Uterus (tissue), 4 donors: ENCODE results near the gene KLK3. TPM values are rescaled to one million over a fixed set of nuclear protein-coding genes. Genes with fewer than 3 reads are reported as not detected.
"Not testable (repeated sequence)": the region's sequence is repeated elsewhere in the genome, so short reads cannot be mapped to it uniquely, and the experiment has no call there.

Experiments used
- DNase-seq, 2 donors: peaks; one replicate each; pipeline ENCODE4 v3.0.0-alpha.2; 2019 to 2020
- H3K27ac ChIP-seq, 2 donors: fragments of 200-600 bp; sonication (generic); 1 replicate in 1 of 2; 2 replicates in 1 of 2; pipeline ENCODE4 v1.5.1; 2016 to 2018
- H3K27me3 ChIP-seq, 2 donors: fragments of 200-600 bp; sonication (generic); one replicate each; pipeline ENCODE4 v1.5.1; 2018 to 2019; ENCODE audit warnings: control low read depth in 1 of 2
- H3K36me3 ChIP-seq, 2 donors: fragments of 200-600 bp; sonication (generic); one replicate each; pipeline ENCODE4 v1.5.1; 2019; ENCODE audit warnings: control low read depth in 1 of 2
- H3K4me1 ChIP-seq, 2 donors: fragments of 200-600 bp; sonication (generic); one replicate each; pipeline ENCODE4 v1.5.1; 2018 to 2019; ENCODE audit warnings: control low read depth in 1 of 2
- H3K4me3 ChIP-seq, 2 donors: fragments of 200-600 bp; sonication (generic); 1 replicate in 1 of 2; 2 replicates in 1 of 2; pipeline ENCODE4 v1.5.1; 2018 to 2019; ENCODE audit warnings: mild to moderate bottlenecking in 1 of 2
- H3K9me3 ChIP-seq, 2 donors: fragments of 200-600 bp; sonication (generic); one replicate each; pipeline ENCODE4 v1.5.1; 2019; ENCODE audit warnings: control low read depth in 1 of 2
- CTCF ChIP-seq, 4 experiments: fragments of 200-600 bp in 2 of 4; fragments of 450-650 bp in 2 of 4; sonication (generic) in 2 of 4; IDR thresholded peaks; one replicate each; pipeline ENCODE4 v1.5.1; 2016 to 2019; ENCODE audit warnings: antibody characterized with exemption in 4 of 4, mild to moderate bottlenecking in 2 of 4, moderate library complexity in 1 of 4
- POLR2A ChIP-seq, 2 donors: fragments of 450-650 bp; IDR thresholded peaks; one replicate each; pipeline ENCODE4 v1.6.1; 2016; ENCODE audit warnings: antibody characterized with exemption in 2 of 2, mild to moderate bottlenecking in 1 of 2, moderate library complexity in 1 of 2
- intact Hi-C: fragments of 100-400 bp; cut with DNase I; formaldehyde crosslinking; loops from one replicate; pipeline ENCODE4 v1.15.1; 2023; ENCODE audit warnings: low total_unique reads
- total RNA-seq, 4 donors: library from RNA; depleted of rRNA in 3 of 4; stranded (reverse); fragments of >200 nt in 3 of 4; gene quantifications; one replicate each; pipeline versions ENCODE4 v1.1.0 to v1.2.4, GENCODE V29; 2014 to 2023
- donor health status: DM: yes; HTN: yes; CAD: no.

The KLK3 gene
- total RNA-seq, 4 donors from 2014 or later, result 1.4 TPM; not detected in 3

- Histone ChIP-seq H3K27ac (no peak overlapping the region), H3K9me3 (no peaks in the 10 kb centered on the region), H3K27me3 (no peaks in the 10 kb centered on the region), H3K36me3 (no peaks in the 10 kb centered on the region), H3K4me1 (no peaks in the 10 kb centered on the region), H3K4me3 (no peak overlapping the region)
- no peak for TF ChIP-seq POLR2A (IDR thresholded peaks at IDR 0.05)
- no peak for TF ChIP-seq CTCF (IDR thresholded peaks at IDR 0.05)
- intact Hi-C loops, result no loop called here
- no peak for DNase-seq
Observed at GRCh38 chr19:50894478-50895356, 40.0 kb downstream of the KLK3 start.

GRCh38 chr19:50896089-50896590 lies 41.4 kb downstream of the KLK3 start:
- H3K36me3 ChIP-seq, H3K27ac ChIP-seq, H3K27me3 ChIP-seq, DNase-seq, H3K4me3 ChIP-seq, H3K9me3 ChIP-seq, H3K4me1 ChIP-seq, intact Hi-C loops: not testable (repeated sequence)

GRCh38 chr19:50896591-50897190 lies 42.0 kb downstream of the KLK3 start:
- H3K27ac ChIP-seq, result no peak overlapping the region
- intact Hi-C loops, result no loop called here
- TF ChIP-seq POLR2A (IDR thresholded peaks at IDR 0.05) (no peak), CTCF (IDR thresholded peaks at IDR 0.05) (no peak)
- no peak overlapping the region for H3K4me3 ChIP-seq
- H3K36me3 ChIP-seq, result no peaks in the 10 kb centered on the region
- no peaks in the 10 kb centered on the region for H3K9me3 ChIP-seq
- H3K27me3 ChIP-seq, result no peaks in the 10 kb centered on the region
- H3K4me1 ChIP-seq, result no peaks in the 10 kb centered on the region
- no peak for DNase-seq

- no peaks in the 10 kb centered on the region for H3K9me3 ChIP-seq
- intact Hi-C loops, result no loop called here
- H3K36me3 ChIP-seq, result no peaks in the 10 kb centered on the region
- H3K4me3 ChIP-seq, result no peak overlapping the region
- H3K27ac ChIP-seq, result no peak overlapping the region
- H3K4me1 ChIP-seq, result no peaks in the 10 kb centered on the region
- no peaks in the 10 kb centered on the region for H3K27me3 ChIP-seq
- no peak for TF ChIP-seq CTCF (IDR thresholded peaks at IDR 0.05)
- TF ChIP-seq POLR2A (IDR thresholded peaks at IDR 0.05), result no peak
- no peak for DNase-seq
Observed at GRCh38 chr19:50897191-50897607, 42.5 kb downstream of the KLK3 start.

- Histone ChIP-seq H3K4me1 (no peaks in the 10 kb centered on the region), H3K9me3 (no peaks in the 10 kb centered on the region), H3K27me3 (no peaks in the 10 kb centered on the region), H3K36me3 (no peaks in the 10 kb centered on the region), H3K27ac (no peak overlapping the region), H3K4me3 (no peak overlapping the region)
- intact Hi-C loops, result no loop called here
- DNase-seq, result no peak
- TF ChIP-seq CTCF (IDR thresholded peaks at IDR 0.05), result no peak
- no peak for TF ChIP-seq POLR2A (IDR thresholded peaks at IDR 0.05)
Observed at GRCh38 chr19:50897612-50898011, 42.9 kb downstream of the KLK3 start.
